Testis (tissue), 2 donors: ENCODE data around the gene POP5.

Experiments used
- POLR2A ChIP-seq: fragments of 450-650 bp; IDR thresholded peaks from one replicate; pipeline ENCODE4 v1.6.1; 2017; ENCODE audit warnings: antibody characterized with exemption, mild to moderate bottlenecking, moderate library complexity
- TF ChIP-seq, protein P1 (sequence below), 3 experiments: fragments of 450-650 bp in 2 of 3; fragments of 200-600 bp in 1 of 3; sonication (generic) in 1 of 3; IDR thresholded peaks; one replicate each; pipeline ENCODE4 v1.5.1; 2016 to 2019; ENCODE audit warnings: antibody characterized with exemption in 3 of 3, mild to moderate bottlenecking in 2 of 3, moderate library complexity in 1 of 3

DNA sequence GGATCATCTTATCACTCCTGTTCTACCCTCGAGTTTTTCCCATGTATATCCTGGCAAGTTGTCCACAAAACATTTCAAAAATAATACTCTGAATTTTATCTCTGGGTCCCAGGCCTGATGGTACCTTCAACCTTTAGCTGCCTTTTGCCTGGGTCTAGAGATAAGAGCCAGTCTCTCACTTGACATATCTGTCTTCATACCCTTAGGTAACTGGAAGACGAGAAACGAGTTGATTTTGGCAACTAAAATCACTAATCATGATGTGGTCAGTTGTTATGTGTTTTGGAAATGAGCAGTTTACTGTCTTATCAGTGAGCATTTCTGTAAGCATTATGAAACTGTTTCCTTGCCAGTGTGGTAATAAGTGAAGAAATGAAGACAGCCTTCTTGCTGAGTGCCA lies 40.8 kb downstream of the POP5 start:
- TF ChIP-seq, protein P1, sequence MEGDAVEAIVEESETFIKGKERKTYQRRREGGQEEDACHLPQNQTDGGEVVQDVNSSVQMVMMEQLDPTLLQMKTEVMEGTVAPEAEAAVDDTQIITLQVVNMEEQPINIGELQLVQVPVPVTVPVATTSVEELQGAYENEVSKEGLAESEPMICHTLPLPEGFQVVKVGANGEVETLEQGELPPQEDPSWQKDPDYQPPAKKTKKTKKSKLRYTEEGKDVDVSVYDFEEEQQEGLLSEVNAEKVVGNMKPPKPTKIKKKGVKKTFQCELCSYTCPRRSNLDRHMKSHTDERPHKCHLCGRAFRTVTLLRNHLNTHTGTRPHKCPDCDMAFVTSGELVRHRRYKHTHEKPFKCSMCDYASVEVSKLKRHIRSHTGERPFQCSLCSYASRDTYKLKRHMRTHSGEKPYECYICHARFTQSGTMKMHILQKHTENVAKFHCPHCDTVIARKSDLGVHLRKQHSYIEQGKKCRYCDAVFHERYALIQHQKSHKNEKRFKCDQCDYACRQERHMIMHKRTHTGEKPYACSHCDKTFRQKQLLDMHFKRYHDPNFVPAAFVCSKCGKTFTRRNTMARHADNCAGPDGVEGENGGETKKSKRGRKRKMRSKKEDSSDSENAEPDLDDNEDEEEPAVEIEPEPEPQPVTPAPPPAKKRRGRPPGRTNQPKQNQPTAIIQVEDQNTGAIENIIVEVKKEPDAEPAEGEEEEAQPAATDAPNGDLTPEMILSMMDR (IDR thresholded peaks at IDR 0.05), result no peak
- TF ChIP-seq POLR2A, result no peak
